HUES6 (cell line): ENCODE results near the gene RASL10A.

Experiments
- H3K27ac ChIP-seq: 2 replicates; pipeline ENCODE4 v1.7.0; 2013; ENCODE audit warnings: low read depth, mild to moderate bottlenecking, low read length, inconsistent platforms
- H3K27me3 ChIP-seq: 2 replicates; pipeline ENCODE4 v1.6.1; 2013; ENCODE audit warnings: low read length; ENCODE audit not compliant: control insufficient read depth, insufficient read depth
- H3K36me3 ChIP-seq: 2 replicates; pipeline ENCODE4 v1.6.1; 2013; ENCODE audit warnings: low read length; ENCODE audit not compliant: control insufficient read depth, insufficient read depth
- H3K4me1 ChIP-seq: 2 replicates; pipeline ENCODE4 v1.6.1; 2013; ENCODE audit warnings: low read length; ENCODE audit not compliant: control insufficient read depth, insufficient read depth
- H3K4me3 ChIP-seq: 2 replicates; pipeline ENCODE4 v1.5.1; 2013; ENCODE audit warnings: low read depth, low read length
- H3K9ac ChIP-seq: one replicate; pipeline ENCODE4 v1.6.1; 2013; ENCODE audit warnings: mild to moderate bottlenecking, low read length
- H3K9me3 ChIP-seq: 2 replicates; pipeline ENCODE4 v1.6.1; 2013; ENCODE audit warnings: low read depth, low read length; ENCODE audit not compliant: control insufficient read depth, insufficient read depth

RASL10A gene

GRCh38 chr22:29275819-29276565 is 39.5 kb downstream of the RASL10A start:
- peaks cover under 1% of the 10 kb centered on the region for H3K4me1 ChIP-seq
- H3K9ac ChIP-seq, result no peak overlapping the region
- peaks cover 97% of the 10 kb centered on the region for H3K36me3 ChIP-seq
- H3K27ac ChIP-seq, result no peak overlapping the region
- no peak overlapping the region for H3K4me3 ChIP-seq
- no peaks in the 10 kb centered on the region for H3K27me3 ChIP-seq
- H3K9me3 ChIP-seq, result no peaks in the 10 kb centered on the region

GRCh38 chr22:29275167-29275566 is 40.3 kb downstream of the RASL10A start:
- Histone ChIP-seq H3K4me3 (no peak overlapping the region), H3K36me3 (peaks cover 100% of the 10 kb centered on the region), H3K27ac (no peak overlapping the region), H3K9me3 (no peaks in the 10 kb centered on the region), H3K27me3 (no peaks in the 10 kb centered on the region), H3K9ac (no peak overlapping the region), H3K4me1 (peaks cover 8% of the 10 kb centered on the region)

GRCh38 chr22:29272624-29273023 is 42.9 kb downstream of the RASL10A start:
- Histone ChIP-seq H3K36me3 (peaks cover 89% of the 10 kb centered on the region), H3K9me3 (no peaks in the 10 kb centered on the region), H3K4me1 (peaks cover 15% of the 10 kb centered on the region), H3K9ac (no peak overlapping the region), H3K4me3 (no peak overlapping the region), H3K27ac (no peak overlapping the region), H3K27me3 (no peaks in the 10 kb centered on the region)

DNA sequence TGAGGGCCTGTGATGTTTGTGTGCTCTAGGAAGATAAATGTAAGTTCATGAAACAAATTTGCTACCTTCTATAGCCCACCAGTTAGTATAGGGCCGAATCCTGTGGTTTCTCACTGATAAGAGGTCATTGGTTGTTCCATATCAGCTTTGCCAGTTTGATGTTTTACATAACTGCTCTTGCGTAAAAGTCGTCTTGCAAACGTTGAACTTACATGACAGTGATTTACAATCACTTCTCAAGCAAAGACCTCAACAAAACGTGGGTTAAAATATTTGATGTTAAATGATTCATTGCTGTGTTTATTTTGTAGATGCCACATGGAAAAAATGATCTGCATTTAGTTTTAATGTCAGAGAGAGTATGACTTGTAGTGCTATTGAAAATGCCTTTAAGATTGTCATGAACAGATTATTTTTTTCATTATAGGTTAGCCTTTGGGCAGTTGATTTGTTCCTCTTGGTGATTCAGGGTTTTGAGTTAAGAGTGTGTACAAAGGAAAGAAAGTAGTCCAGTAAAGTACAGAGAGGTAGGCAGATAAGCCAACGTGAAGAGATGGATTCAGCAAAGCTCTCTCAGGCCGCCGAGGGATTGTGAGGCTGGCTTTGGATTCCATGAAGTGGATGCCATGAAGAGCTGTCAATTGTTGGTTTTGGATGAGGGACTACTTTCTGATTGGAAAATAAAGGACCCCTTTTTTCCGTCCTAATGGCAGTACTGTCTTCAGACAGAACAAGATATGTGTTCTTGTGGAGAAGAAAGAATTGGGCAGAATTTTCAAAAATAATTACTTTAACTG is 44.8 kb downstream of the RASL10A start:
- H3K9ac ChIP-seq, result peak overlapping the region; percentile 99
- peaks cover 28% of the 10 kb centered on the region for H3K4me1 ChIP-seq
- no peaks in the 10 kb centered on the region for H3K27me3 ChIP-seq
- no peaks in the 10 kb centered on the region for H3K9me3 ChIP-seq
- H3K4me3 ChIP-seq, result peak overlapping the region; percentile 81
- no peak overlapping the region for H3K27ac ChIP-seq
- H3K36me3 ChIP-seq, result peaks cover 78% of the 10 kb centered on the region

DNA sequence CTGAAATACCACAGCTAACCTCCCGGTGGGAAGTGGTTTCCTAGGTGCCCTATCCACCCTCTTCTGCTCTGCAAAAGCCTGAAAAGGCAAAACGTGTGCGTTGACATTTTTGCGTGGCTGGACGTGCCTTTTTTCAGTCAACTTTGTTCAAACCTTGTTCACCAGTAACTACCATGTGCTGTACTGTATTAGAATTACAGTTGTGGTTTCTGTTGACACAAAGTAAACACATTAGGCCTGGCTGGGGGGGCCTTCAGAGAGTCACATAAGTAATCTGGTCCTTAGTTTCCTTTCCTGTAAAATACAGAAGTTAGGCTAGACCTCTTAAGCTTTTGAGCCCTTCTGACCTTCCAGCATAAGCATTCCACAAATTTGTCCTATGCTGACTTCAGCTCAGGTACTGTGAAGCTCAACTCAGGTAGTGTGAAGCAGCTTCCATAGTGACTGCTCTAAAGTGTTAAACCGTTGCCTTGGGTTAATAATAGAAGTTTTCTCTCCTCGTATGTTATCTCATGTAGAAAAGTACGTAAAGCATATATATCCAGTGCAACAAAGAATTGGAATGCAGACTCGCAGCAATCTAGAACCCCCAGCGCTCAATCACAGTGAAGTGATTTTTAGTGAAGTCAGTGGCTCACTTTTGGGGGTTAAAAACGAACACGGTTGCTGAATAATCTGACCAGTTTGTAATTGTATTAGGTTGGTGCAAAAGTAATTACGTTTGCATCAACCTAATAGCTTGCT is 45.6 kb downstream of the RASL10A start:
- Histone ChIP-seq H3K27ac (no peak overlapping the region), H3K9me3 (no peaks in the 10 kb centered on the region), H3K27me3 (no peaks in the 10 kb centered on the region), H3K4me1 (peaks cover 28% of the 10 kb centered on the region), H3K36me3 (peaks cover 77% of the 10 kb centered on the region), H3K9ac (peak overlapping the region; percentile 99), H3K4me3 (peak overlapping the region; percentile 81)

GRCh38 chr22:29269230-29269604 is 46.3 kb downstream of the RASL10A start:
- Histone ChIP-seq H3K9ac (peak overlapping the region; percentile 99), H3K4me3 (peak overlapping the region; percentile 81), H3K27ac (peak overlapping the region; percentile 100), H3K9me3 (no peaks in the 10 kb centered on the region), H3K4me1 (peaks cover 28% of the 10 kb centered on the region), H3K27me3 (no peaks in the 10 kb centered on the region), H3K36me3 (peaks cover 75% of the 10 kb centered on the region)

DNA sequence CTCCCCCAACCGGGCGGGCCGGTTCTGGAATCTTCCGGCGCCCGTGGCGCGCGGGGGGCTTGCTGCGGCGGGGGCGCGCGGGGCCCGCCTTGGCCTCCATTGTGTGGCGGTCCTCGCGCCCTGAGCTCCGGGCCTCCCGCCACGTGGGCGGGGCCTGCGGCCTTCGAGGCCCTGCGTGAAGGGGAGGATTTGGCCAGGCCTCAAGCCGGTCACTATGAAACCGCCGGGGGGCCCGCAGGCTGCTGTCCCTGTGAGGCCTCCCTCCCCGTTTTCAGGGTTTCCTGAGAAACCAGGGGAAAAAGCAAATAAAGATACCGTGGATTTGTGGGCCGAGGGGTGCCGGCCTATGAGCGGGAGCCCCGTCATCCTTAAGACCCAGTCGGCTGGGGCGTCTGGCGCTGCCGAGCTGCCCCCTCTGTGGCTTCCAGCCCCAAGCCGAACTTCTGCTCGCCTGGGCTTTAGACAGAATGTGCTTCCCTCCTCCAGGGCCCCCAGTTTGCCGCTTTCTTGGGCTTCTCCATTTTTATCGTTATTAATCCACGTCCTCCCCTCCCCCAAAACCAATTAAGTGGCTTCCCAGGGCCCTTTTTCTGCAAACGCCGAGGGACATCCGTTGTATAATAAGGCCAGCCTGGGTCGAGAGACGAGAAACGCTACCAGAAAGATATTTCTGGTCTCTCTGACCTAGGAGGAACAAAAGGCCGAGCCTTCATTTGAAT is 46.8 kb downstream of the RASL10A start:
- H3K9ac ChIP-seq, result peak overlapping the region; percentile 99
- H3K27me3 ChIP-seq, result no peaks in the 10 kb centered on the region
- H3K36me3 ChIP-seq, result peaks cover 75% of the 10 kb centered on the region
- H3K27ac ChIP-seq, result peak overlapping the region; percentile 100
- no peaks in the 10 kb centered on the region for H3K9me3 ChIP-seq
- H3K4me1 ChIP-seq, result peaks cover 28% of the 10 kb centered on the region
- H3K4me3 ChIP-seq, result peak overlapping the region; percentile 81

DNA sequence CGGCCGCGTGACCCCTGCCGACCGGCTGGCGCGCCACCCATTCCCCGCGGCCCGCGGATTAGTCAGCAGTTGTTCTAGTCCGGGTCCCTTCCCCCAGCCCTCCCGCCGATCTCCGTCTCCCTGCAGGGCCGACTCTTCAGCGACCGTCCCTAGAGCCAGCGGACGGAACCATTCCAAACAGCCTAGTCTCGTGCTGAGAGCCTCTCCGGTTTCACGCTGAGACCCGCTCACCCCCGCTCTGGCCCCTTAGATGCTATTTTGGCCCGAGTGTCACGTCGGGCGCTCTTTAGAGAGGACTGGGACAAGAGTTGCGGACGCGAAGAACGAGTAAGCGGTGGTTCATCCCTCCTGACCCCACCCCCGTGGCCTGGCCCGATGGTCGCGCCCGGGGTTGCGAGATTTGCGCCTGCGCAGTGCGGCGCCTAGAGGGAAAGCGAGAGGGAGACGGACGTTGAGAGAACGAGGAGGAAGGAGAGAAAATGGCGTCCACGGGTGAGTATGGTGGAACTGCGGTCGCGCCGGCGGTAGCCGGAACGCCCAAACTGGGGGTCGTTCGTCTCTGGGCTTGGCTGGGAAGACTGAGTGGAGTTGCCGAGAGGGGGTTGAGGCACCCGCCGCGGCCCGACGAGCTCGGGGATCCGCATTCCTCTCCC is 47.5 kb downstream of the RASL10A start, which contains the start of the genes EWSR1 and RHBDD3:
TSS of gene EWSR1 (plus strand) at position 411 of the 653 bp plus-strand sequence. CDS start at position 480, 69 bp downstream.
TSS of gene RHBDD3 (minus strand) at position 124 of the 653 bp plus-strand sequence. CDS start 2,355 bp downstream, outside the sequence.
- H3K27me3 ChIP-seq, result no peaks in the 10 kb centered on the region
- H3K36me3 ChIP-seq, result peaks cover 72% of the 10 kb centered on the region
- H3K4me1 ChIP-seq, result peaks cover 28% of the 10 kb centered on the region
- H3K9me3 ChIP-seq, result no peaks in the 10 kb centered on the region
- H3K27ac ChIP-seq, result peak within 1 kb of the TSS; percentile 100
- H3K9ac ChIP-seq, result peak within 1 kb of the TSS; percentile 99
- peak within 1 kb of the TSS; percentile 81 for H3K4me3 ChIP-seq

DNA sequence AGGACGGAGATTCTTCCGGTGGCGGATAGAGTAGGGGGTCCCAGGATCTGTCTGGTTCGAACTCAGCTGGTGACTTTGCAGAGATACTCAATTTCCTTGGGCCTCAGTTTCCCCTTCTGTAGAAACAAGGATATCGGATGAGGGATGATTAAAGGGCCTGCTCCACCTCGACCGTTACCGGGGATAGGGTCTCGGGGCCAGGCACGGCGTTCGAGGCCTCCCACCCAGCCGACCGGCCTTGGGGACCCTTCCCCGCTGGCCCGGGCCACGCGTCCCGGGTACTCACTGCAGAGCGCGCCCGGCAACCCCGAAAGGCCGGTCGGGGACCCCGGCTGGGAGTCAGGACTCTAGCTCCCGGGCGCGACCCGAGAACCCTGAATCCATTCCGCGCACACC is 48.0 kb downstream of the RASL10A start:
- Histone ChIP-seq H3K4me3 (peak overlapping the region; percentile 81), H3K27ac (peak overlapping the region; percentile 100), H3K36me3 (peaks cover 66% of the 10 kb centered on the region), H3K9ac (peak overlapping the region; percentile 99), H3K4me1 (peaks cover 28% of the 10 kb centered on the region), H3K9me3 (no peaks in the 10 kb centered on the region), H3K27me3 (no peaks in the 10 kb centered on the region)
